ENCODE measurements around the gene CERS6.
A peak's percentile ranks its signal among the peaks of the same experiment; 100 is the strongest.

CERS6 gene

GRCh38 chr2:168639441-168639898 is 183.4 kb downstream of the CERS6 start:
- no peaks in the 10 kb centered on the region for H3K36me3 ChIP-seq (ENCODE audit: control insufficient read depth in 2 of 2, insufficient read depth in 1 of 2, low read length in 2 of 2)
- ChIA-PET POLR2A (no interaction called here), CTCF (interaction anchor here (0.5 to 1.1 kb wide), 4 partner anchors 39 to 280 kb away, joined by 3 to 4 read pairs (median 3); no protein-coding TSS in a partner anchor)

GRCh38 chr2:168640039-168640438 is 184.0 kb downstream of the CERS6 start:
- CTCF ChIA-PET, result interaction anchor here (0.5 to 1.2 kb wide), 3 partner anchors 12 to 60 kb away, joined by 3 to 4 read pairs (median 3); no protein-coding TSS in a partner anchor
- POLR2A ChIA-PET, result no interaction called here
- H3K4me3 ChIP-seq (ENCODE audit: low read depth, low read length), result no peak overlapping the region
- TF ChIP-seq ZNF629 (tag by site-specific recombination; IDR thresholded peaks at IDR 0.05), result no peak
- TF ChIP-seq PRDM10 (tag by site-specific recombination; IDR thresholded peaks at IDR 0.05), result no peak
- TF ChIP-seq ZXDB (tag by site-specific recombination; IDR thresholded peaks at IDR 0.05), result no peak
- no peak for TF ChIP-seq ZFHX2 (tag by site-specific recombination; conservative IDR thresholded peaks at IDR 0.05)
- no peak for TF ChIP-seq ZNF544 (tag by site-specific recombination; IDR thresholded peaks at IDR 0.05)
- no peak for TF ChIP-seq ZNF157 (tag by site-specific recombination; IDR thresholded peaks at IDR 0.05)
- TF ChIP-seq ZNF645 (tag by site-specific recombination; IDR thresholded peaks at IDR 0.05), result no peak

More at GRCh38 chr2:168639441-168639898, 183.4 kb downstream of the CERS6 start:
- no peak overlapping the region for H3K4me3 ChIP-seq (ENCODE audit: low read depth, low read length)
- no peak overlapping the region for H3K27ac ChIP-seq (ENCODE audit: extremely low read depth, low read depth, low read length)
- peaks cover 10% of the 10 kb centered on the region for H3K4me1 ChIP-seq (ENCODE audit: control insufficient read depth, insufficient read depth, low read length)
- TF ChIP-seq ZNF394 (tag by site-specific recombination; IDR thresholded peaks at IDR 0.05; ENCODE audit: borderline replicate concordance), result peak; percentile 79; the same call in 1 of the 2 replicates
- peak; percentile 65 for TF ChIP-seq ZIC2 (tag by site-specific recombination; IDR thresholded peaks at IDR 0.05)
- TF ChIP-seq ZNF501 (tag by site-specific recombination; IDR thresholded peaks at IDR 0.05), result no peak
- TF ChIP-seq ZNF48 (tag by site-specific recombination; IDR thresholded peaks at IDR 0.05), result no peak
- no peak for TF ChIP-seq ZXDB (tag by site-specific recombination; IDR thresholded peaks at IDR 0.05)
- TF ChIP-seq ZNF366 (tag by site-specific recombination; conservative IDR thresholded peaks at IDR 0.05), result 0 out of 2 replicates have a peak, but pooled peaks have one; percentile 13
- TF ChIP-seq ZBTB17 (tag by site-specific recombination; IDR thresholded peaks at IDR 0.05), result 0 out of 2 replicates have a peak, but pooled peaks have one; percentile 37
- no peak for TF ChIP-seq ZNF654 (tag by site-specific recombination; IDR thresholded peaks at IDR 0.05; ENCODE audit: low read depth)
- no peak for TF ChIP-seq ZNF112 (tag by site-specific recombination; IDR thresholded peaks at IDR 0.05)
- peak; percentile 94 for TF ChIP-seq ZNF600 (tag by site-specific recombination; IDR thresholded peaks at IDR 0.05)
- no peak for TF ChIP-seq MZF1 (tag by site-specific recombination; IDR thresholded peaks at IDR 0.05; ENCODE audit: borderline replicate concordance)
- 0 out of 2 replicates have a peak, but pooled peaks have one; percentile 55 for TF ChIP-seq TRIM28 (IDR thresholded peaks at IDR 0.05; ENCODE audit: borderline replicate concordance, low read length)
- TF ChIP-seq SP7 (tag by site-specific recombination; IDR thresholded peaks at IDR 0.05), result peak; percentile 67
- TF ChIP-seq ZNF426 (tag by site-specific recombination; IDR thresholded peaks at IDR 0.05), result no peak
- TF ChIP-seq ZNF350 (tag by site-specific recombination; IDR thresholded peaks at IDR 0.05), result no peak
- peak; percentile 97 for TF ChIP-seq WT1 (tag by site-specific recombination; IDR thresholded peaks at IDR 0.05)
- TF ChIP-seq ZNF529 (tag by site-specific recombination; IDR thresholded peaks at IDR 0.05; ENCODE audit: insufficient replicate concordance), result no peak
- no peak for TF ChIP-seq ZNF248 (tag by site-specific recombination; IDR thresholded peaks at IDR 0.05)
- no peak for TF ChIP-seq YY1 (tag by site-specific recombination; IDR thresholded peaks at IDR 0.05)
- no peak for TF ChIP-seq KLF8 (tag by site-specific recombination; IDR thresholded peaks at IDR 0.05)
- TF ChIP-seq ZNF645 (tag by site-specific recombination; IDR thresholded peaks at IDR 0.05), result no peak
- TF ChIP-seq IKZF3 (tag by site-specific recombination; IDR thresholded peaks at IDR 0.05), result no peak
- TF ChIP-seq REST (tag by site-specific recombination; IDR thresholded peaks at IDR 0.05), result no peak
- TF ChIP-seq ZNF354C (tag by site-specific recombination; IDR thresholded peaks at IDR 0.05; ENCODE audit: borderline replicate concordance, low read depth), result no peak
- TF ChIP-seq TCF7L2 (IDR thresholded peaks at IDR 0.05; ENCODE audit: borderline replicate concordance, low read depth, low read length), result no peak
- TF ChIP-seq KLF17 (tag by site-specific recombination; IDR thresholded peaks at IDR 0.05), result peak; percentile 70; the same call in 1 of the 2 replicates
- no peaks in the 10 kb centered on the region for H3K9me3 ChIP-seq (ENCODE audit: control insufficient read depth, insufficient read depth, low read depth, low read length)

More at GRCh38 chr2:168640039-168640438, 184.0 kb downstream of the CERS6 start:
- Histone ChIP-seq H3K27ac (ENCODE audit: extremely low read depth, low read depth, low read length) (no peak overlapping the region), H3K36me3 (ENCODE audit: control insufficient read depth in 2 of 2, insufficient read depth in 1 of 2, low read length in 2 of 2) (no peaks in the 10 kb centered on the region), H3K4me1 (ENCODE audit: control insufficient read depth, insufficient read depth, low read length) (peaks cover 10% of the 10 kb centered on the region), H3K9me3 (ENCODE audit: control insufficient read depth, insufficient read depth, low read depth, low read length) (no peaks in the 10 kb centered on the region)
